OCI-M2 (cell line): Measurements from ENCODE around the gene VAC14.

Experiments
- DNase-seq: peaks from one replicate; lab custom pipeline; 2025; ENCODE audit not compliant: unreplicated experiment; lab: John Stamatoyannopoulos, UW

VAC14 gene

DNA sequence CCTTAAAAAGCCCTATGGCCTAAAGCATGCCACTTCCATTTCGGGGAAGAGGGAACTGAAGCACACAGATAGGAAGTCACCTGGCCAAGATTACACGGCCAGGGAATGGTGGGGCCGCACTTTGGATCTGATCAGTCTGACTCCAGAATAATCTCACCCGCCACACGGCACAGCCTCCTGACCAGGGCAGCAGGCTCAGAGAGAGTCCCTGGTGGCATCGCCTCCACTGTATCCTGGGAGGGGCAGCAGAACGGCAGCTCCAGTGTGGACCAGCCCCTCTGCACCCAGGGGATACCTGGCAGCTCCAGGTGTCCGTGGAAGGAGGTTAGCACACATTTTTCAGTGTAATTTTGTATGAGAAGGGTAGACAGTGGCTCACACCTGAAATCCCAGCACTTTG, 35.5 kb downstream of the VAC14 start:
- no peak for DNase-seq

DNA sequence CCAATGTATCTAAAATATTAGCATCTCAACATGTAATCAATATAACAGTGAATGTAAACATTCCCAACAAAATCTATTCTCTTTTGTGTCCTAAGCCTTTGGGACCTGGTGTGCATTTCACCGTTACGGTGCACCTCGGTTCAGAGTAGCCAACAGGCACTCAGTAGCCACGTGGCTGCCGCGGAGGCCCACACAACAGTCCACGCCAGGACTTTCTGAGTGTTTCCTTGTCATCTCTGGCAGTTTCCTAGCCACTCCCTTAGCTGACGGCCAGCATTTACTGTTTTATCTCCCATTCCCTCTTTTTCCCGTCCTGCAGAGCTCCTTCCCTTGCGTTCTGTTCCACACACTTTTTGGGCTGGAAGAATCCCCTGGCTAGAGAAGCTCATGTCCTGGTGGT, 36.3 kb downstream of the VAC14 start:
- no peak for DNase-seq

DNA sequence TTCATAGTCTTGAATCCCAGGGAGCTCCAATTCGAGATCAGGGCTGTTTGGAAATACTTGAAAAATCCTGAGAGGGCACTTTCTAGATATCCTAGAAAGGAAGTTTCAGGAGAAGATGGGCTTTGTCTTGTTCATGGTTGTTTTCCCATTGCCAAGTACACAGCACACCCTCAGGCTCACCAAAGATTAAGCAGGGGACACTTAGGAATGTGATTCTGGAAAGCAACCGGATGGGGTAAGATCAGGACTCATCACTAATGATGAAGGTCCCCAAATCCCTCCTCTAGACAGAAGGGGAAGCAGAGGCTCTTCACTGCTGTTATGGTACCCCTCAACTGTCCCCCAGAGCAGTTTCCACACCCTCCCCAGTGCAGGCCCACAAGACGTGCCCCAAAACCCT, 40.7 kb downstream of the VAC14 start:
- no peak for DNase-seq

DNA sequence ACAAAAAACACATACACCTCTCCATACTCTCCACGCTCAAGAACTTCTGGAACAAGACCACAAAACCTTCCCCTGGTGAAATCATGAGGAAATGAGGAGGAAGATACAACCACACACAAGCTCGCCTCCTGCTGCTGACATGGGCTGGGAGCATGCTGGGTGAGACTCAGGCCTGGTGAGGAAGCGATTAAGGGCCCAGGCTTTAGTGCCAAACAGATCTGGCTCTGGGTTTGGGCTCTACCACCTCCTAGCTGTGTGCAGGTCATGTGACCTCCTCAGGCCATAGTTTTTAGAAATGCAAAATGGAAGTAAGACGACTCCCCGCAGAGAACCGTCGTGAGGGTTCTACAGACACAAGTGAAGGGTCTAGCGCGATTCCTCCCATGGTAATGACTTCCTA, 41.3 kb downstream of the VAC14 start:
- no peak for DNase-seq

DNA sequence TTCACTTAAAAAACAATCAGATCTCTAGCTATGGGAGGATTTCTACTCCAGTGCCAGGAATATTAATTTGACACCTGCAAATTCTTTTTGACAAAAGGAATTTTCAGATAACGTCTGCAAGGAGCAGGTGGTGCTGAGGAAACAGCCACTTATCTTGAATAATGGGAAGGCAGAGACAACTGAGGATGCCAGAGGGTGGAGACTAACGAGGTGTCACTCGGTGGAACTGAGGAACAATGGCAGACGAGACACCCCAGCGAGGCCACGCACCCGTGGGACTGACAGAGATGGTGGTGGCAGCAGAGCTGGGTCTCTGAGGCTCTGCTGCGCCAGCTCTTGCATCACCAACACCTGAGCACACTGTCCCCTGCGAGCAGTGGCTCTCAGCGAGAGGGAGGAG, 42.2 kb downstream of the VAC14 start:
- no peak for DNase-seq

DNA sequence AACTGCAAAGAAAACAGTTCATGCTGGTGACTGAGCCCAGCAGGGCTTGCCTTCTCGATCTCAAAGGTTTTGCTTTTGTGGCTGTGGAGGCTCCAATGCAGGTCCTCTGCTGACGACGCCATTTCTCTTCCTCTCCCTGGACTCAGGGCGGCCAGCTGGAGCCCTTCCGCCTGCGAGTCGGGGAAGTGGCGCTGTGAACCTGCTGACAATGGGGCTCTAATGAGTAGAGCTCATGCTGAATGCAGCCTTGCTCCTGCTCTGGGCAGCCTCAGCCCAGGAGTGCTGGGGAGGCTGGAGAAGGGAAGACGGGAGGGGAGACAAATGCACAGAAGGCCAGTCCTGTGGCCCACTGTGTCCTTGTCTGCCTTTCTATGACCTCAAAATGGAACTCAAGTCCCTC, 43.8 kb downstream of the VAC14 start:
- no peak for DNase-seq

DNA sequence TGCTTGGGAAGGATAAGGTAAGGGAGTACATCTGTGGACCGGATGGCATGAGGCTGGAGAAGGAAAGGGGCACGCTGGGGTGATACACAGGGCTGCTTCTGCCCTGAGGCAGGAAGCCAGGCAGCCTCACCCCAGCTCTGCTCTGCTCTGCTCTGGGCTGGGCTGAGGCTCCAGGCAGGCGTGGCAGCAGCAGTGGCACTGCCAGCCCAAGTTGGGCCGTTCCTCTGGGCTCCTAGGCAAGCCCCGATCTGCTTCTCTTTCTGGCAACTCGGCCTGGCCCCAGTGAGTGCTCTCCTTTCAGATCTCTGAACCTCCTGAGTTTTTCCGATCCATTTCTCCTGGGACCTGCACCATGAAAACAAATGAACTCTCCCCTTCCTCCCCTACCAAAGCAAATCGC, 44.9 kb downstream of the VAC14 start:
- DNase-seq: no peak

DNA sequence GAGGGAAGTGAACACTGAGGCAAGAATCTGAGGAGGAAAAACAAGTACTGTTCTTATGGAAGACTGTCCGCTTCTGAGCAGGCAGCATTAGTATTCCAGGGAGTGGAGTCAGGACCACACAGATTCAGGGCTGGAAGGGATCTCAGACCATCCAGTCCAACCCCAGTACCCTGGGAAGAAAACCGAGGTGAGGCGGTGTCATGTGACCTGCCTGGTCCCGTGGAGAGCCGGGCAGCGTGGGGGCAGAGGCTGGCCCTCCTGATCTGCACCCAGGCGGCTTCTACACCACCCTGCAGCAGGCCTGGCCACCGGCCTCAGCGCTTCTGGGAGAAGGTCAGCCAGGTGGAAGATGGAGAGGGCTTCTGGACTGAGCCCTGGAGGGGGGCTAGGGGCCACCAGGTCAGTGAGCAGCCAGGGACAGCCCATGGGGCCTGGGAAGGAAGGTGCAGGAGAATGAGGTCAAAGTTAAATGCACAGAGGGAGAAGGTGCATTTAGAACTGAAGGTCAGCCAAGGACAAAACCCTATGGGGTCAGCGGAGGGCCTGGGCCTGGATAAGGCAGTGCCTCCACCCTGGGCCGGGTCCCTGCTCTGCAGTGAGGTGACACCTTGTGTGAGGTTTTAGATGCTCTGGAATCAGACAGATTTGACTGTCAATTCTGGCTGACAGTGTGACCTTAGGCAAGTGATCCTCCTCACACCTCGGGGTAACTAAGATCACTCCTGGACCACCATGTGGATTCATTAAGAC, 45.9 kb downstream of the VAC14 start:
- no peak for DNase-seq

DNA sequence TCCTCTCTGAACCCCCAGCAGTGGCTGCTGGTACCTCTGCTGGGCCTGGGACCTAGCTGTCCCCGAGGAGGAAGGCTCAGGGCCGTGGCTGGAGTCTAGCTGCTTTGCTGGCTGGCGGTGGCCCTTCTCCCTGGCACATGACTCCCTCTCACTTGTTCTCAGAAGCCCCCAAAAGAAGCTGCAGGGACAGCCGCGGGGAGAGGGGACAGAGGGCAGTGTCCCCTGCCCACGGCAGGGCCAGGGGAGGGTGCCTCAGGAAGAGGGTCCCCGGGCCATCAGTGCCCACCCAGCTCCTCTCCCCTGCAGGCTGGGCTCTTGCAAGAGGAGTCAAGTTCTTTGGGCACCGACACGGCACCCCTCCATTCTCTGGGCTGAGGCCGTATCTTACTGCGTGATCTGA, 46.6 kb downstream of the VAC14 start:
- DNase-seq: no peak

DNA sequence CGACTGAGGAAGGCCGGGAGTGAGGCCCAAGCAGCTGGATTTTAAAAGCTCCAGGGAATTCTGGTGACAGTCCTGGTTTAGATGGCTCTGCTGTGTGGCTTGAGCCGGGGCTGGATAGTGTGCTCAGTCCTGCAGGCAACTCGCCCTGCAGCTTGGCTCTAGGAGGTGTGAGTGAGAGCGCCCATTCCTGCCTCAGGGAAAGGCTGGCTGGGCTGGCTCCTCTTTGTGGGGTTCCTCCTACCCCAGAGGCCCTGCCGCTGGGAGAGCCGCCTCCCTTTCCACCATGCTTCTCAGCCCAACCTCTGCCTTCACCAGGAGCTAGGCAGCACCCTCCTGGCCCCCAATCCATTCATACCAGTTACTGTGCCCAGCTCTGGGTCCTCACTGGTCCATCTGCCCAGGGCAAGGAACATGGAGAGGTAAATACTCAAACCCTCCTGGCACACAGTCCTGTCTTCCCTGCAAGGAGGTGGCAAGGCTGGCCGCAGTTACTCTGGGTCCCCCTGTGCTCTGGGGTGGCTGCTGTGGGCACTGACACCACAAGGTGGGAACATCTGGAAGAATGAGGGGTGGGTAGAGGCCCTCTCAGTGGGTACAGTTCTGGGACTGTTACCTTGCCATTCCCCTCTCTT, 47.1 kb downstream of the VAC14 start:
- DNase-seq: no peak

DNA sequence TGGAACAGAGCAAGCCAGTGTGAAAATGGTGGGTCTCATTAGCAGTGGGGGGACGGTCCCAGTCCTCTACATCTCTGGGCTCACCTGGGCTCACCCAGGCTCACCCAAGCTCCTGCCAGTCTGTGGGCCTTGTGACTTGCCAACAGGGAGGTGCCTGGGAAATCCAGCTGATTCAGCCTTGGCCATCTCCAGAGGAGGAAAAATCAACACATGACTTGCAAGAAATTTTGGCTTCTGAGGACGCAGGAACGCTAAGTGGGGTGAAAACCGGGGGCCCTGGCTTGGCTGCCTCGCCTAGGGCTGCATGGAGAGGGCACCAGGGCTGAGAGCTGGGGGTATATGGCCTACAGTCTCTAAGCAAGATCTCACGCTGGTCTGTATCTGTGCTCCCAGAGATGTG, 47.7 kb downstream of the VAC14 start:
- DNase-seq: no peak

DNA sequence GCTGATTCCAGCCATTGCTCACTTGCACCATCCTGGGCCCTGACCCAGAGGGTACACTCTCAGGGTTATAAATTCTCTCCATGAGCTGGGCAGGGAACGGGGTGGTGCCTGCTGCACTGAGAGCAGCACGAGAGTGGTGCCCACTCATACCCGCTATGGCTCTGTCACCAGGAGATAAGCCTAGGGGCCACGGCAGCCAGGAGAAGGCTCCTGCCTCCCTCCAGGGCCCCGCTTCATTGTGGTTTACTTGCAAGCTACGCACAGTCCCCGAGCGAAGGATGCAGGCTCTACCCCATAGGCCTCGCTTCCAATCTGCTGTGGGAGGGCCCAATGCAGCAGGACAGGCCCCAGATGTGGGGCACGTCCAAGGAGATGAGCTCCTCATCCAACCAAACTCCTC, 48.5 kb downstream of the VAC14 start:
- no peak for DNase-seq

DNA sequence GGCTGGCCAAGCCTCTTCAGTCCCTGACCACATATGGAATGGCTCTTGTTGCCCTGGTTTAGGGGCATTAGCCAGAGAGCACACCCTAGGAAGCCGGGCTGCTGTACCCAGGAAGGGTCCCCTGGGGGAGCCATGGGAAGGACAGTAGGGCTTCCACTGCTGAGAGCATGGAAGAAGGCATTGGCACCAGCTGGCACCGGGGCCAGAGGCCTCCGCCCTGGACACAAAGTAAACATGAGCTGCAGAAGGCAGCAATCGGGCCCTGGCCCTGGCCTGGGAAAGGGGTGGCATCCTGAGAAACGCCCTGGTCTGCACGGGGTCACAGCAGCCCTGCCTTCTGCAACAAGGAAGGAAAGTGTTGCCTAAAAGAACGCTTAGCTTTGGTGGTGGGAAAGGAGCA, 49.4 kb downstream of the VAC14 start:
- no peak for DNase-seq

DNA sequence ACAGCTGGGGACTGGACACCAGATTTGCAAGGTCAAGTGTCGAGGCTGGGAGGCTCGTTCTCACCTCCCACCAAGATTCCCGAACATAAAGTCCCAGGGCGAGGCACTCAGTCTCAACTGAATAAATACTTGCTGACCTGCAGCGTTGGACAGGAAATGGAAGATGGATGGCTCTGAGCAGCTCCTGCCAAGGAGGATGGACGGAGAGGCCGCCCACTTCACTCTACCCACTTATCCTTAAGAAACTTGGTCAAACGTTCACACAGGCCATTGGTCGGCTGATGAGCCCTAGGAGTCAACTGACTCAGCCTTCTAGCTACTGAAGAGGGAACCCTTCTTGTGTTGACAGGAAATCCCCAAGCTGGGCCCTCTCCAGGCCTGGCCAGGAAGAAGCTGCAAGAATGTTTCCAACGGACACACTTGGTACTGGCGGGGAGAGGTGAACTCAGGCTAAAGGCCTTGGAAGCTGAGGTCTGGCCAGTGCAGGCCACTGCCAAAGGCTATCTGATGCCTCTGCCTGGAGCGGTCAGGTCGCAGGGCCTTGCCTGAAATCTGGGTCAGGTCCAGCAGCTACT, 50.0 kb downstream of the VAC14 start:
- no peak for DNase-seq

DNA sequence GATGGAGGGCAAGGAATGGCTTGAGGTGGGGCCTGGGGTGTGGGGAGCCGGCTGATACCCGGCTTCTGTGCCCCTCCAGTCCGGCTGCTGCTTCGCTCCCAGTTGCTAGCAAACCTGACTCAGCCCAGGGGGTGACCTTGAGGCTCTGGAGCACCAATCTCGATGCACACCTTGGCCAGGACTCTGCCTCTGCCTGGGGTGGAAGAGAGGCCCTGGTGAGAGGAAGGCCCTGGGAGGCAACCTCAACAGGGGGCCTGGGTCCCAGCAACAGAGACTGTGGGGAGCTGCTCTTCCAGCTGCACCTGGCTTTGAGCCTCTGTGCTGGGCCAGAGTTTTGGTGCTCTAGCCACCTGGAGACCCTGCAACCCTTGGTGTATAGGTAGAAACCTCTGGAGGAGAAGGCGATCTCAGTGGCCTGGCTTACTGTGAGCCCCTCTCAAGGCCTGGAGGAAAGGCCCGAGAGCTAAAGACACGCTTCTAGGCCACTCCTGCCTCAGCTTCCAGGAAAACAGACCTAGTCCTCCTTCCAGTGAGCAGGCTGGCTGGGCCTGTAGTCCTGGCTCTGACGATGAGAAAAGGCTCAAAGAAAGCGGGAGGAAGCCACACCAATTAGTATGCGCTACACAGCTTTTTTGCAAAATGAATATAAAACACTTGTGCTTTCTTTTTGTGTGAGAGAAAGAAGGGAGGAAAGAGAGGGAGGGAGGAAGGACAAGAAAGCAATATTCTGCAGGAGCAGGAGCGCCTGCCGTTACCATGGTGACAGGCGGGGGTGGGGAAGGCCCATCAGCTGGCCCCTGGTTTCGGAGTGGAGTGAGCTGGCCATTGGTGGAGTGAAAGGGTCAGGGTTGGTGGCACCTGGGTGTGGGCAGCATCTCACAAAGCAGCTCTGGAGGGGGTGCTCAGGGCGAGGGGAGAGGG, 51.0 kb downstream of the VAC14 start:
- no peak for DNase-seq

DNA sequence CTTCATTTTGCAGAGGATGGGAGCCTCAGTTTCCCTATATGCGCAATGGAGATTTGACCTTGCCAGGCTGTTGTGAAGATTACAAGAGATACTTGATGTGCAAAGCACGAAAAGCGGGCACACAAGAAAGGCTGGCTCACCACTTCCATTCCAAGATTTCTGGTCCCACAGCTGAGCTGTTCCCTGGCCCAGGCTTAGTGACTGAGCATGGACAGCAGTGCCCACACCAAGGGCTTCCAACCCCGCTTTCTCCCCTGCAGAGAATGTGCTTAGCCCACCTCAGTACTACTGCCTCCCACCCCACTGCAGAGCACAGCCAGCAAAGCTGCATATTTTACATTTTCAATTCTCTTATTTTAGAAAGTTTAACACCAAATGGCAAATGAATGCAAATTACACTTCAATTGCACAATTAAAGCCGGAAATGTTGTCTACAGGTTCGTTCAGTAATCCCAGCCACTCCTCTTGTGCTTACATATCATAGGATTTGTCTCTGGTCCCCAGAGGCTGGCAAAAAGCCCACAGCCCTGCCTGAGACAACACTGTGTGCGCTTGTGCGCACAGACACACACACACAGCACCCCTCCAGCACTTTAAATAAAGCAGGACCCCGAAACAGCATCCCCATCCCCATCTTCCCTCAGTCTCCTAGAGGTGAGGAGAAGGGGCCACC, 51.8 kb downstream of the VAC14 start:
- DNase-seq: no peak

DNA sequence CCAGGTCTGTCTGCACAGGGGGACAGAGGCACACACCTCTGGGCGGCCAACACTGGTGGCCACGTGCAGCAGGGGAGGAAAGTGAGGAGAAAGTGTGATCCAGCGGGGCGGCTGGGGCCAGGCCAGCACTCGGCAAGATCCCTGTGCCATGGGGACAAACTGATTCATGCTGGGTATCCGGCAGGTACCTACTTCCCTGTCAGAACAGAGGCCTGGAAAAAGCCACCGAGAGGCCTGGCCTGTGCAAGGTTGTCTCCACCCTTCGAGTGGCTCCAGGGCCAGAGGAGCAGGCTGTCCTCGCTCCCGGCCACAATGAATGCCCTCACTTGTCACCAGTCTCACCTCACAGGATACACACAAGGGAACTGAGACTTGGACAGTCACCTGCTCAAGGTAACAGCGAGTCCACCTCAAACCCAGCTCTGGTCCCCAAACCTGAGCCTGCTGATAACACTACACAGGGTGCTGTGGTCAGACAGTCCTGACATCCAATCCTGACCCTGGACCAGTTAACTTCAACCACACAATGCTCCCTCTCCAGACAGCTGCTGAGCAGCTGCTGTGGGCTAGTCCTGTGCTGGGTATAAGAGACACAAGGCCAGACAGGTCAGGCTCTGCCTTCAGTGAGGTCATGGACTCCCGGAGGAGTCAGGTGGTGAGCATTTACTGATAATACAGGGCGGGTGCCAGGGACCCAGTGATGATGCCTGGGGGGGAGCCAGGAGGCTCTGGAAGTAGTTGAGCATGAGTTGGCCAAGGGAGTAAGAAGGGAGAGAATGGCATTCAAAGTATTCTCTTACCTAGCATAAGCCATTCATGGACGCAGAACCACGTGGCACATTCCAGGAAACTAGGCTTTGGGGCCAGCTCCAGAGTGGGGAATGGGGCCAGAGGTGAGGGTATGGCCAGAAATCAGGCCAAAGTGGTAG, 53.0 kb downstream of the VAC14 start:
- no peak for DNase-seq

DNA sequence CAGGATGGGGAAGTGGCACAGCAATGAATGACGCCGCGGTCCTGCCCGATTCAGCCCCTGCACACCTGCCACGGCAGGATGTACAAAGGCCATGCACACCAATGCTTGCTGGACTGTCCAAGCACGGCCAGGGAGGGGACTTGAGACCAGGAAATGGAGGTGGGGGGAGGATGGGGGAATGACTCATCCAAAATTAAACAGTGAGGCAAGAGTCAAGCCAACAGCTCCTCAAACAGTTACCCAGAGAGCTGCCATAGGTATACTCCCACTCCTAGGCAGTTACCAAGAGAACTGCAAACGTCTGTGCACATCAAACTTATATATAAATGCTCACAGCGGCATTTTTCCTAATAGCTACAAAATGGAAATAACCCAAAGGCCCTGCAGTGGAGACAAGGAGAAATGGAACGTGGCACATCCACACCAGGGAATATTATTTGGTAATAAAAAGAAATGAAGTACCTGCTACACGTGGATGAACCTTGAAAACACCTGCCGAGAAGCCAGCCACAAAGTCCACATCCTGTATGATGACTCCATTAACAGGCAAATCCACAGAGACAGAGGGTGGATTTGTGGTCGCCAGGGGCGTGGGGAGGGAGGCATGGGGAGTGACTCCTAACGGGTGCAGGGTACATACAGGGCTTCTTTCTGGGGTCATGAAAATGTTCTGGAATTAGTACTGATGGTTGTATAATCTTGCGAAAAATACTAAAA, 54.1 kb downstream of the VAC14 start:
- no peak for DNase-seq

DNA sequence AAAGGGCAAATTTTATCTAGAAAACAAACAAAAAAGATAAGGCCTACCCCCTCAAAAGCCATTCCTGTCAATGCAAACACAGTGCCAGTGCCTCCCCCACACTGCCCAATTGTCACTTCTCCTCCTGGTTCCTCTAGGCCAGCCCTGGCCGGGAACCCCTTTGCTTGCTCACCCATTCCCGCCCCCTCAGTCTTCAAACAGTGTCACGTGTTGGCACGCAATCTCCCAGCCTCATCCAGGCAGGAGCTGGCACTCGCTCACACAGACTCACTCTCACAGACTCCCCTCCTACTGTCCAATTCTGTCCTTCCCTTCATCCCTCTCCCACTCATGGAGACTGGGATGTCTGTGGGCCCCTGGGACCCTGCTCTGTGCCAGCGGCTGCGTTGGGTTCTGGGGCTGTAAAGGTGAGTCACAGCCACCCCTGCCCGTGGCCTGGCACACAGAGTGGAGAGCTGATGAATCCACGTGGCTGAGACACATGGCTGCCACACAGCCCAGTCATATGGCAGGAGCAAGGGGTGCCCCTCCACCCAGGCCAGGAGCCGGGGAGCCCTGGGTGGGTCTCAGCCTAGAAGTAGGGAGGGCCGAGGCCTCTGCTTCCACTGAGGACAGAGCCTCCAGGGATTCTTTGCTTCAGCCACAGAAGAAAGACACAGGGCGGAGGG, 54.8 kb downstream of the VAC14 start:
- DNase-seq: no peak
